ENCODE measurements around the gene DOCK4. TPM values are rescaled to one million over a fixed set of nuclear protein-coding genes. Genes with fewer than 3 reads are reported as not detected.

Gene DOCK4
- total and polyA plus RNA-seq, 2 of the 8 experiments (the other 6 are each of a cell fraction or from before 2014, with no cell fraction given), result 5.1 to 23.6 TPM

DNA sequence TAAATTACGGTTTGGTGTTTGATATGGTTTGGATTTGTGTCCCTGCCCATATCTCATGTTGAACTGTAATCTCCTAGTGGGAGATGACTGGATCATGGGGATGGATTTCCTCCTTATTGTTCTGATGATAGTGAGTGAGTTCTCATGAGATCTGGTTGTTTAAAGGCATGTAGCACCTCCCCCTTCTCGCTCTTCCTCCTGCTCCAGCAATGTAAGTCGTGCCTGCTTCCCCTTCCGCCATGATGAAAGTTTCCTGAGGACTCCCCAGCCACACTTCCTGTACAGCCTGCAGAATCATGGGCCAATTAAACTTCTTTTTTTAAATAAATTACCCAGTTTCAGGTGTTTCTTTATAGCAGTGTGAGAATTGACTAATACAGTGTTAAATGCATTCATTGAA is 116.6 kb downstream of the DOCK4 start:
- H2AFZ ChIP-seq (ENCODE audit: low read length), result no peak overlapping the region
- H3K79me1 ChIP-seq (ENCODE audit: low read depth, low read length), result no peaks in the 10 kb centered on the region
- H3K36me3 ChIP-seq (ENCODE audit: control insufficient read depth in 2 of 4, insufficient read depth in 4 of 4, low read length in 3 of 4), result no peaks in the 10 kb centered on the region
- H3K4me1 ChIP-seq (replicated peaks in 1 of 4; ENCODE audit: control insufficient read depth in 3 of 4, insufficient read depth in 4 of 4, low read length in 3 of 4), result no peaks in the 10 kb centered on the region
- no peak overlapping the region for H3K14ac ChIP-seq (ENCODE audit: insufficient read length)
- H2BK15ac ChIP-seq (ENCODE audit: low read length), result no peak overlapping the region
- H3K27me3 ChIP-seq (replicated peaks in 1 of 4; ENCODE audit: control insufficient read depth in 3 of 4, extremely low read depth in 1 of 4, insufficient read depth in 3 of 4, low read length in 3 of 4), result no peaks in the 10 kb centered on the region
- POLR2A ChIA-PET (ENCODE audit: partially characterized antibody), result no interaction called here
- H3K4me2 ChIP-seq (ENCODE audit: insufficient read depth in 1 of 2, low read depth in 2 of 2, low read length in 2 of 2), result no peak overlapping the region
- H2AK5ac ChIP-seq (ENCODE audit: low read depth, low read length), result no peak overlapping the region
- H3K18ac ChIP-seq (ENCODE audit: extremely low read depth, low read length), result no peak overlapping the region
- CTCF ChIA-PET (ENCODE audit: partially characterized antibody), result interaction anchor here (1.5 kb wide), 1 partner anchor 11 kb away, joined by 6 read pairs; no protein-coding TSS in a partner anchor
- H4K91ac ChIP-seq (replicated peaks; ENCODE audit: insufficient read length, low read length), result no peak overlapping the region
- no peak overlapping the region for H2BK12ac ChIP-seq (ENCODE audit: low read depth, low read length)
- H3K4ac ChIP-seq (replicated peaks; ENCODE audit: insufficient read length, low read depth, low read length), result no peak overlapping the region
- no peak overlapping the region for H3K56ac ChIP-seq (replicated peaks; ENCODE audit: insufficient read length, low read depth, low read length)
- WGBS, 2 experiments (ENCODE audit: extremely low coverage in 1 of 2, insufficient coverage in 1 of 2, insufficient read length in 1 of 2, insufficient replicate concordance in 2 of 2, low coverage in 1 of 2, low lambda C conversion rate in 2 of 2, missing lambda C conversion rate in 1 of 2), result 90% methylated on average over 4 of the region's 4 CpGs; no CpG with 5 or more reads in 1 of the 2 experiments
- H3K27ac ChIP-seq (ENCODE audit: low read depth, low read length), result no peak overlapping the region
- peaks cover 0 to 2% of the 10 kb centered on the region in 2 experiments; a peak in 1 of 4 replicates for H3K79me2 ChIP-seq (ENCODE audit: control insufficient read depth in 1 of 2, insufficient read depth in 2 of 2, low read length in 2 of 2)
- H3K4me3 ChIP-seq (ENCODE audit: extremely low read depth in 1 of 4, insufficient read depth in 2 of 4, low read depth in 3 of 4, low read length in 4 of 4), result no peak overlapping the region
- no peaks in the 10 kb centered on the region for H4K20me1 ChIP-seq (replicated peaks in 1 of 2; ENCODE audit: control insufficient read depth in 1 of 2, insufficient read depth in 2 of 2, low read length in 2 of 2)
- H2BK5ac ChIP-seq (ENCODE audit: low read depth, low read length), result no peak overlapping the region
- H4K5ac ChIP-seq (ENCODE audit: insufficient read length, low read depth, low read length), result no peak overlapping the region
- no peaks in the 10 kb centered on the region for H3K23me2 ChIP-seq (ENCODE audit: low read depth, low read length)
- no peak overlapping the region for H4K8ac ChIP-seq (ENCODE audit: extremely low read depth, insufficient read depth, low read length)
- FAIRE-seq (no peak), DNase-seq (ENCODE audit: low read depth in 1 of 2, low spot score in 2 of 2) (no peak)
- H3K9me3 ChIP-seq (ENCODE audit: insufficient read depth in 2 of 2, low read depth in 1 of 2, low read length in 1 of 2), result no peaks in the 10 kb centered on the region
- H2BK20ac ChIP-seq (ENCODE audit: low read length), result no peak overlapping the region
- H2BK120ac ChIP-seq (replicated peaks; ENCODE audit: low read depth, low read length), result no peak overlapping the region
- no peak overlapping the region for H3K9ac ChIP-seq (replicated peaks in 1 of 4; ENCODE audit: extremely low read depth in 1 of 4, low read depth in 3 of 4, low read length in 3 of 4)
- no peak overlapping the region for H3K23ac ChIP-seq (ENCODE audit: insufficient read length)
- TF ChIP-seq POU5F1 (IDR thresholded peaks at IDR 0.05; ENCODE audit: low read depth, low read length) (no peak), TAF7 (optimal IDR thresholded peaks at IDR 0.05; ENCODE audit: borderline replicate concordance, low read depth, low read length) (no peak), PHF8 (conservative IDR thresholded peaks at IDR 0.05; ENCODE audit: low read depth, low read length) (no peak), SP1 (IDR thresholded peaks at IDR 0.05; ENCODE audit: low read depth, low read length) (no peak), CREB1 (IDR thresholded peaks at IDR 0.05) (no peak), ZNF274 (IDR thresholded peaks at IDR 0.05; ENCODE audit: borderline replicate concordance, extremely low read depth, low read length) (no peak), RXRA (IDR thresholded peaks at IDR 0.05; ENCODE audit: insufficient read depth, low read depth, low read length) (no peak), BCL11A (IDR thresholded peaks at IDR 0.05; ENCODE audit: low read depth in 2 of 2, low read length in 2 of 2) (no peak), SP4 (IDR thresholded peaks at IDR 0.05; ENCODE audit: low read length) (no peak), KDM5A (IDR thresholded peaks at IDR 0.05; ENCODE audit: low read length) (no peak), NRF1 (IDR thresholded peaks at IDR 0.05; ENCODE audit: low read depth, low read length) (no peak), CTBP2 (IDR thresholded peaks at IDR 0.05; ENCODE audit: borderline replicate concordance, insufficient read depth, insufficient read length, low read length) (no peak)

Data from H1 (cell line).